CMK (cell line): Measurements from ENCODE around the gene MGAT4B.

Source experiments
- DNase-seq: peaks from one replicate; pipeline ENCODE4 v3.0.0-alpha.2; 2010; ENCODE audit warnings: low read depth

Gene MGAT4B

GRCh38 chr5:179805529-179806249 is 977 bp downstream of the MGAT4B start:
- no peak for DNase-seq

- DNase-seq = no peak
Measured at GRCh38 chr5:179805070-179805528, 1.6 kb downstream of the MGAT4B start.

GRCh38 chr5:179804555-179804947 is 2.1 kb downstream of the MGAT4B start:
- DNase-seq = no peak

GRCh38 chr5:179803651-179804554 is 2.8 kb downstream of the MGAT4B start:
- no peak for DNase-seq

- DNase-seq = no peak
Measured at GRCh38 chr5:179802950-179803562, 3.6 kb downstream of the MGAT4B start.

GRCh38 chr5:179802207-179802883 is 4.3 kb downstream of the MGAT4B start:
- DNase-seq = no peak

- no peak for DNase-seq
Measured at GRCh38 chr5:179801304-179802206, 5.1 kb downstream of the MGAT4B start.

GRCh38 chr5:179800696-179801201 is 5.9 kb downstream of the MGAT4B start:
- no peak for DNase-seq

GRCh38 chr5:179800071-179800695 is 6.5 kb downstream of the MGAT4B start:
- no peak for DNase-seq

GRCh38 chr5:179799644-179799973 is 7.1 kb downstream of the MGAT4B start:
- DNase-seq = no peak

GRCh38 chr5:179798771-179799643 is 7.7 kb downstream of the MGAT4B start:
- DNase-seq = no peak

- DNase-seq = no peak
Measured at GRCh38 chr5:179798144-179798770, 8.4 kb downstream of the MGAT4B start.

- no peak for DNase-seq
Measured at GRCh38 chr5:179797741-179798140, 8.9 kb downstream of the MGAT4B start.

- no peak for DNase-seq
Measured at GRCh38 chr5:179796877-179797608, 9.6 kb downstream of the MGAT4B start.

GRCh38 chr5:179795863-179796833 is 10.5 kb downstream of the MGAT4B start:
- DNase-seq = no peak

GRCh38 chr5:179795049-179795862 is 11.4 kb downstream of the MGAT4B start:
- no peak for DNase-seq
